T-helper 2 cell treated with Interferon-gamma antibody and Interleukin-4, amounts not matched to agents 5 μg/mL and 100 μg/mL, for 36 hours (primary cell): Measurements from ENCODE around the gene NPR1.
"Not testable (repeated sequence)": the region's sequence is repeated elsewhere in the genome, so short reads cannot be mapped to it uniquely, and the experiment has no call there.

Source experiments
- DNase-seq: peaks from one replicate; pipeline ENCODE4 v3.0.0; 2021; ENCODE audit warnings: low spot score
- H3K27ac Mint-ChIP-seq: one replicate; pipeline ENCODE4 v1.8.0; 2021; ENCODE audit warnings: mild to moderate bottlenecking, mixed read lengths
- H3K27me3 Mint-ChIP-seq: one replicate; pipeline ENCODE4 v1.8.0; 2021; ENCODE audit warnings: low read depth, mixed read lengths
- H3K36me3 Mint-ChIP-seq: one replicate; pipeline ENCODE4 v1.8.0; 2021; ENCODE audit warnings: low read depth, mixed read lengths
- H3K4me1 Mint-ChIP-seq: one replicate; pipeline ENCODE4 v1.8.0; 2021; ENCODE audit warnings: low read depth, mixed read lengths
- H3K4me3 Mint-ChIP-seq: one replicate; pipeline ENCODE4 v1.8.0; 2022; ENCODE audit warnings: mild to moderate bottlenecking, moderate library complexity, mixed read lengths
- H3K9me3 Mint-ChIP-seq: one replicate; pipeline ENCODE4 v1.8.0; 2021; ENCODE audit warnings: mixed read lengths

The NPR1 gene

DNA sequence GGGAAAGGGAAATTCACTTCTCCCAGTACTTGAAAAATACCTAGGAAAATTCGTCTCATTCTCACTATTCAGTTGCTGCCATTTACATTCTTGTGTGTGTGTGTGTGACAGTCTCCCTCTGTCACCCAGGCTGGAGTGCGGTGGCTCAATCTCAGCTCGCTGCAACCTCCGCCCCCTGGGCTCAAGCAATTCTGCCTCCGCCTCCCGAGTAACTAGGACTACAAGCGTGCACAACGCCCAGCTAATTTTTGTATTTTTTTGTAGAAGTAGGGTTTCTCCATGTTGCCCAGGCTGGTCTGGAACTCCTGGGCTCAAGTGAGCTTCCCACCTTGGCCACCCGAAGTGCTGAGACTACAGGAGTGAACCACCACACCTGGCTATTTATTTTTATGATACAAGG, 18.8 kb upstream of the NPR1 start:
- Mint-ChIP-seq H3K27ac (peak overlapping the region; percentile 87), H3K4me1 (peaks cover 12% of the 10 kb centered on the region), H3K36me3 (peaks cover 34% of the 10 kb centered on the region), H3K4me3 (peak overlapping the region; percentile 97), H3K9me3 (no peaks in the 10 kb centered on the region), H3K27me3 (no peaks in the 10 kb centered on the region)
- no peak for DNase-seq

DNA sequence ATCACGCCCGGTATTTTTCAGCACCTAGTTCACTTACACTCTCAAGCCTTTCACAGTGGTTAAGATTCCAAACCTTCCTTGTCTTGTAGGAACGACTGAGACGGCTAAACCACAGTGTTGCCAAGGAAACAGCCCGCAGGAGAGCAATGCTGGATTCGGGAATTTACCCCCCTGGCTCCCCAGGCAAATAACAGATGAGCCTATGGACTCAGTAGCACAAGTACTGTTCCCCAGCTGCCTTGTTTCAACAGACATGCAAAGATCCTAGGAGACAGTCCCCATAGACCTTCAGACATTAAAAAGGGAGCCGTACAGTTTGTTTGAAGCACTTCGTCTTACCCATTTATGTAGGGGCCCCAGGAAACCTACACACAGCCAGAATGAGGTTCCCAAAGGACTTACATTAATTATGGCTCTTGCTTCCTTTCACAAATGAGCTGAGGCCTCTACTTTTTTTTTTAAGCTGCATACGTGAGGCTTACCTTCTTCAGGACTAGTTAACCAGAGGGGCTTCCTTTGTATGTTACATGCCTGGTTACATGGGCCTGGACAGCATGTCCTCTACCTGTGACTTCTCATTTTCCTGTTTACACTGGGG, 17.3 kb upstream of the NPR1 start:
- Mint-ChIP-seq H3K4me3 (no peak overlapping the region), H3K4me1 (peaks cover 14% of the 10 kb centered on the region), H3K27me3 (no peaks in the 10 kb centered on the region), H3K27ac (peak overlapping the region; percentile 31), H3K9me3 (no peaks in the 10 kb centered on the region), H3K36me3 (peaks cover 48% of the 10 kb centered on the region)
- no peak for DNase-seq

DNA sequence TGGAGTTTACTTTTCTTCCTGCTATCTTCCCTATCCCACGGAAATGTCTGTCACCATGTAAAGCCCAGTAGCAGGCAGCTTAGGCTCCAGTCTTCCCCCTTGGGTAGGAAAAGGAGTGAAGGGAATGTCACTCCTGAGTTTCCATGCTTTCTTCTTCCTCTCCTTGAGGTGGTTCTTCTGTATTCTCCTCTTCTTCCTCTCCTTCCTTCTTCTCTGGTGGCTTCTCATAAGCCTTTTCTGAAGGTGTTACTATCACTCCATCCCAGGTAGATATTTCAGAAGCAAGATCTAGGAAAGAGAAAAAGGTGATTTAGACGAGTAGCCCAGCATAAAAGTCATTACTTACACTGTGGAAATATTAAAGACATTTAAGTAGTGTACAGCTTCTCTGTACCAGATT, 16.2 kb upstream of the NPR1 start:
- no peaks in the 10 kb centered on the region for H3K9me3 Mint-ChIP-seq
- no peak overlapping the region for H3K4me3 Mint-ChIP-seq
- H3K27me3 Mint-ChIP-seq: no peaks in the 10 kb centered on the region
- peaks cover 14% of the 10 kb centered on the region for H3K4me1 Mint-ChIP-seq
- no peak overlapping the region for H3K27ac Mint-ChIP-seq
- H3K36me3 Mint-ChIP-seq: peaks cover 58% of the 10 kb centered on the region
- DNase-seq: no peak

DNA sequence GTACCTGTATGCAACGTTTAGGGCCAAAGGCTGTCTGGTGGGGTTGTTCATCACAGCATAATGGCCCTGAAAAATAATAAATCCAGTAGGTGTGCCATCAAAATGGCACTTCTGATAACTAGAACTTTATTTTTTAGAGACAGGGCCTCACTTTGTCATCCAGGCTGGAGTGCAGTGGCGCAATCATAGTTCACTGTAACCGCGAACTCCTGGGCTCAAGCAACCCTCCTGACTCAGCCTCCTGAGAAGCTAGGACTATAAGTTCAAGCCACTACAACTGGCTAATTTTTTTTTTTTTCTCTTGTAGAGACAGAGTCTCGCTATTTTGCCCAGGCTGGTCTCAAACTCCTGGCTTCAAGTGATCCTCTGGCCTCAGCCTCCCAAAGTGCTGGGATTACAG, 15.3 kb upstream of the NPR1 start:
- Mint-ChIP-seq H3K4me1 (peaks cover 19% of the 10 kb centered on the region), H3K9me3 (no peaks in the 10 kb centered on the region), H3K27ac (no peak overlapping the region), H3K36me3 (peaks cover 67% of the 10 kb centered on the region), H3K4me3 (no peak overlapping the region), H3K27me3 (no peaks in the 10 kb centered on the region)
- DNase-seq: no peak

DNA sequence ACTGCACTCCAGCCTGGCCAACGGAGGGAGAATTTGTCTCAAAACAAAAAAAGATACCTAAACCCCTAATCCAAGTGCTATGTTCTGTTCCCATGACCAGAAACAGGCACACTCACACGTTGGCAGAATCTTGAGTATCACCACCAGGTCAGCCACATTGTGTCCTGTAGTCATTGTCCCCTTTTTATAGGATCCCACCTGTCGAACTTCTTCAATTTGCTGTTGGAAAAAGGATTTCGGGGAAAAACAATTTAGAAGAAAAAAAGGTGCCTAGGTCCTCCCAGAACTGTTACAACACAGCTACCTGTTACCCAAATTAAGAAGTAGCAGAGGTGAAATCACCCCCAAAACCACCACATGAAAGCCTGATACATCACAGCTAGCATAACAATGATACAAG, 11.0 kb upstream of the NPR1 start:
- DNase-seq: no peak
- Mint-ChIP-seq H3K27ac (no peak overlapping the region), H3K36me3 (peaks cover 67% of the 10 kb centered on the region), H3K9me3 (no peaks in the 10 kb centered on the region), H3K4me3 (peak overlapping the region; percentile 29), H3K27me3 (no peaks in the 10 kb centered on the region), H3K4me1 (peaks cover 22% of the 10 kb centered on the region)

DNA sequence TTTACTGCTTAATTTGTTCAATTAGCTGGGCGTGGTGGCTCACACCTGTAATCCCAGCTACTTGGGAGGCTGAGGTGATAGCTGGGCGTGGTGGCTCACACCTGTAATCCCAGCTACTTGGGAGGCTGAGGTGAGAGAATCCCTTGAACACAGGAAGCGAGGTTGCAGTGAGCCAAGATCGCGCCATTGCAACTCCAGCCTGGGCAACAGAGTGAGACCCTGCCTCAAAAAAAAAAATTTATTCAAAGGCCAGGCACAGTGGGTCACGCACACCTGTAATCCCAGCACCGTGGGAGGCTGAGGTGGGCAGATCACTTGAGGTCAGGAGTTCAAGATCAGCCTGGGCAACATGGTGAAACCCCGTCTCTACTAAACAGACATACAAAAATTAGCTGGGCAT, 9.8 kb upstream of the NPR1 start:
- not testable (repeated sequence) for DNase-seq, H3K27ac Mint-ChIP-seq, H3K27me3 Mint-ChIP-seq, H3K9me3 Mint-ChIP-seq
- peaks cover 24% of the 10 kb centered on the region for H3K4me1 Mint-ChIP-seq
- H3K4me3 Mint-ChIP-seq: peak overlapping the region; percentile 74
- peaks cover 58% of the 10 kb centered on the region for H3K36me3 Mint-ChIP-seq

DNA sequence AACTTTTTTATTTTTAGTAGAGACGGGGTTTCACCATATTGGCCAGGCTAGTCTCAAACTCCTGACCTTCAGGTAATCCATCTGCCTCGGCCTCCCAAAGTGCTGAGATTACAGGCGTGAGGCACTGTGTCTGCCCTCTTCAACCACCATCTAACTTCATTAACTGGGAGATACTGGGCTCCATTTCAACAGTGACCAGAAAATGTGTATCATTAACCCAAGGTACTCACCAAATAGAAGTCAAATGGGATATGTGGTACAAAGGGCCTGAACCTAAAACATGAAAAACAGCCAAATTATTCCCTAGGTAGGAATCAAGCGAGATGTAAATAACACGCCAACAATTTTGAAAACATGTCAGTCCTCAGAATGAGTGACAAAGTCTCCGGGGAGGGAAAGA, 8.9 kb upstream of the NPR1 start:
- Mint-ChIP-seq H3K27ac (no peak overlapping the region), H3K4me3 (no peak overlapping the region), H3K4me1 (peaks cover 24% of the 10 kb centered on the region), H3K9me3 (no peaks in the 10 kb centered on the region), H3K36me3 (peaks cover 50% of the 10 kb centered on the region), H3K27me3 (no peaks in the 10 kb centered on the region)
- no peak for DNase-seq

DNA sequence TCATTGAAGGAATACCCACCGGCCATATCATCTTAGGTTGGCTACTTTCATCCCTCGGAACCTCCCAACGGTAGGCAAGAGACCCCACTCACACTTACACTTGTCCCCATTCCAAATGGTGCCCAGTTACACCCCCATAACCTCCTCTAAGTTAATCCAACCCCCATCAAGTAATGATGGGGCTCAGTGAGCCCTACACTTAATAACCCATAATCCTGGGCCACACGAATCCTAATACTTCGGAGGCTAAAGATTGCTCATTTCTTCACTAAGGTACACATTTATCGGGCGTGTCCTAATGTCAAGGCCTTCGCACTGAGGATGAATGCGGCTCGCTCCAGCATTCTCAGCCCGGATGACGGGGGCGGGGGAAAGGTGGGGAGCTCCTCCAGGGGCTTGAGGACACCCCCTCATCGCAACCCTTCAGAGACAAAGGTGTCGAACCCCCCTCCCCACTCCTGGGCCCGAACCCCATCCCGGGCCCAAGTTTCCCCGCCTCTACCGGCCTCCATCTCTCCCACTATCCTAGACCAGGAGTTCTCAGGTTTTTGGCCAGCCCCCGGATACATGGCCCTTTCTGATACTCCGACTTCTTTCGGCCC, 8.1 kb upstream of the NPR1 start:
- Mint-ChIP-seq H3K4me3 (no peak overlapping the region), H3K9me3 (no peaks in the 10 kb centered on the region), H3K27ac (no peak overlapping the region), H3K27me3 (no peaks in the 10 kb centered on the region), H3K4me1 (peaks cover 24% of the 10 kb centered on the region), H3K36me3 (peaks cover 42% of the 10 kb centered on the region)
- no peak for DNase-seq

DNA sequence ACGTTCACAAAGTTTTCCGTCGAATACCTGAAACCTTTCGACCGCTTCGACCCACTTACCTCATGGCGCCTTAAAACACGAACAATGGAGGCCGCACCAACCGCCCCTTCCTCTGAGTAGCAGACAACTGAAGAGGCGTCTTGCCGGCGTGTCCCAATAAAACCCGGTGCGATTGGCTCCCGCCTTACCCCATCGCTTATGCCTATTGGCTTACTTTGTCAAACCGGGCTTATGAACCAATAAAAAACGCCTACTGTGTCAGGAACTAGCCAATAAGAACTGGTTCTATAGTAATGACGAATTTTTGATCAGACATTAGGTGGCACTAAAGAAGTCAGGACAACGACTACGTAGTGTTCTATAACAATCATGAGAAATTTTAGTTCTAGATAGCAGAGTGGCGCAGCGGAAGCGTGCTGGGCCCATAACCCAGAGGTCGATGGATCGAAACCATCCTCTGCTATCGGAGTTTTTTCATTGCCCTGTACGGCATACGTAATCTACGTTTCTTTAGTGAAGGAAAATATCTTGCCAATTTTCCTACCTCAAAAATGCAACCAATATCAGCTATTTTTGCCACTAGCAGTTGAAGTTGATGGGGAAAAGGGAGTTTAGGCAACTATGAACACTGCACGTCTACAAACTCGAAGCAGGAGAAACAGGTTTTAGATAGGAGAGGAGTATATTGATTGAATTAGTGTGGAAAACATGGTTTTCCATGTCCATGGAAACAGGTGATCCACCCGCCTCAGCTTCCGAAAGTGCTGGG, 7.4 kb upstream of the NPR1 start, which contains the start of gene ILF2:
Gene ILF2 (minus strand): TSS at position 135 of the 769 bp plus-strand sequence. CDS start 71 bp downstream, at position 64.
- peak; percentile 96 for DNase-seq
- Mint-ChIP-seq H3K4me3 (no peak within 1 kb of the TSS), H3K27ac (no peak within 1 kb of the TSS), H3K4me1 (peaks cover 22% of the 10 kb centered on the region), H3K9me3 (no peaks in the 10 kb centered on the region), H3K27me3 (no peaks in the 10 kb centered on the region), H3K36me3 (peaks cover 36% of the 10 kb centered on the region)

DNA sequence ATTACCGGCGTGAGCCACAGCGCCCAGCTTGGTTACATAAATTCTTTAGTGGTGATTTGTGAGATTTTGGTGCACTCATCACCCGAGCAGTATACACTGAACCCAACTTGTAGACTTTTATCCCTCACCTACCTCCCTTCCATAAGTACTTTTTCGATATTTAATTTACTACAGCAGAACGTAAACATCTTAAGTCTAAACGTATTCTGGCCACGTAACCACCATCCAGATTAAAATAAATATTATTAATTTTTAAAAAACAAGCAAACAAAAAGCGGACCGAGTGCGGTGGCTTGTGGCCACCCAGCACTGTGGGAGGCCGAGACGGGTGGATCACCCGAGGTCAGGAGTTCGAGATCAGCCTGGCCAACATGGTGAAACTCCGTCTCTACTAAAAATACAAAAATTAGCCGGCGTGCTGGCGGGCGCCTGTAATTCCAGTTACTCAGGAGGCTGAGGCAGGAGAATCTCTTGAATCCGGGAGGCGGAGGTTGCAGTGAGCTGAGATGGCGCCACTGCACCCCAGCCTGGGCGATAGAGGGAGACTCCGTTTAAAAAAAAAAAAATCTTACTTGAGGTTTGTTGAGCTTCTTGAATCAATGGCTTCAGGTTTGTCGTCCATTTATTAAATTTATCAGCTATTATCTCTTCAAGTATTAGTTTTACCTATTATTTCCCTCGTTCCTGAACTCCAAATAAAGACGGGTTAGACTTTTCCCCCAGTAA, 6.7 kb upstream of the NPR1 start:
- Mint-ChIP-seq H3K36me3 (peaks cover 30% of the 10 kb centered on the region), H3K4me1 (peaks cover 22% of the 10 kb centered on the region)
- H3K27me3 Mint-ChIP-seq, H3K4me3 Mint-ChIP-seq, H3K27ac Mint-ChIP-seq, H3K9me3 Mint-ChIP-seq: not testable (repeated sequence)
- DNase-seq: peak; percentile 54

DNA sequence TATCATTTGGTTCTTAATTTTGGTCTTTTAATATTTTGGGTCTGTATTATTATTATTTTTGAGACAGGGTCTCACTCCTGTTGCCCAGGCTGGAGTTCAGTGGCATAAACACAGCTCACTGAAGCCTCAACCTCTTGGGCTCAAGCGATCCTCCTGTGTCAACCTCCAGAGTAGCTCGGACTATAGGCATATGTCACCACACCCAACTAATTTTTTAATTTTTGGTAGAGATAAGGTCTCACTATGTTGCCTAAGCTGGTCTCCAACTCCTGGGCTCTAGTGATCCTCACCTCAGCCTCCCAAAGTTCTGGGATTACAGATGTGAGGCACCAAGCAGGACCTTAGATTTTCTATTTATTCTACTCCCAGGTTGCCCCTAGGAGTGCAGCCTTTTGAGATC, 5.0 kb upstream of the NPR1 start:
- DNase-seq: no peak
- H3K4me3 Mint-ChIP-seq: no peak overlapping the region
- peak overlapping the region; percentile 28 for H3K27ac Mint-ChIP-seq
- H3K36me3 Mint-ChIP-seq: peaks cover 12% of the 10 kb centered on the region
- peaks cover 20% of the 10 kb centered on the region for H3K27me3 Mint-ChIP-seq
- H3K9me3 Mint-ChIP-seq: no peaks in the 10 kb centered on the region
- peaks cover 24% of the 10 kb centered on the region for H3K4me1 Mint-ChIP-seq

DNA sequence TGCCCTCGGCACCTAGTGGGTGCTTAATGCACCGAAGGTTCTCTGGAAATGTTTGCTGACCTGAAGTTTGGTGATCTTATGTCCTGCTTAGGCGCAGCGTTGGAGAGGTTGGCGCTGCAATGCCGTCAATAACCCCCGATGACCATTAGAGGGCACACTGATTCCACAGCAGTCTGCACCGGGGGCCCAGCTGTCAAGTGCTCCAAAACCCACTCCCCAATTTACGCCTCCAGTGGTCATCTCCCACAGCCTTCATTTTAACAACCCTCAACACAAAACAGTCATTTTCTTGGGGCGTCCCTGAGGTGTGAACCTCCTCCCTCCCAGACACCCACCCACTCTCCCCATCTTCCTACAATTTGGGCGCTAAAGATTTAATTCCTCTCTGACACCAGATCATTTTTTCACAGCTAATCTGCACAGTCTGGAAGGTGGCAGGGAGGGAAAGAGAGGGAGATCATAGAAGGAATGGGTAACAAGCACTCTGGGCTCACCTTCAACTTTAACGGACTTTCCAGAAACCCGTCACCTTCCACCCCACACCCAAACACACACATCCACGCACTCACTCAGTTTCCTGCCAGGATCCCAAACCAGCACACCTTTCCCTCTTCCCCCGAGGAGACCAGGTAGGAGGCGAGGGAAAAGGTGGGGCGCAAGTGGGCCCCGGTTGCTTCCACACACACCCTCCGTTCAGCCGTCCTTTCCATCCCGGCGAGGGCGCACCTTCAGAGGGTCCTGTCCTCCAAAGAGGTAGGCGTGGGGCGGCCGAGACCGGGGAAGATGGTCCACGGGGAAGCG, 570 bp upstream of the NPR1 start:
- Mint-ChIP-seq H3K27ac (no peak overlapping the region), H3K27me3 (peaks cover 51% of the 10 kb centered on the region), H3K9me3 (no peaks in the 10 kb centered on the region)

DNA sequence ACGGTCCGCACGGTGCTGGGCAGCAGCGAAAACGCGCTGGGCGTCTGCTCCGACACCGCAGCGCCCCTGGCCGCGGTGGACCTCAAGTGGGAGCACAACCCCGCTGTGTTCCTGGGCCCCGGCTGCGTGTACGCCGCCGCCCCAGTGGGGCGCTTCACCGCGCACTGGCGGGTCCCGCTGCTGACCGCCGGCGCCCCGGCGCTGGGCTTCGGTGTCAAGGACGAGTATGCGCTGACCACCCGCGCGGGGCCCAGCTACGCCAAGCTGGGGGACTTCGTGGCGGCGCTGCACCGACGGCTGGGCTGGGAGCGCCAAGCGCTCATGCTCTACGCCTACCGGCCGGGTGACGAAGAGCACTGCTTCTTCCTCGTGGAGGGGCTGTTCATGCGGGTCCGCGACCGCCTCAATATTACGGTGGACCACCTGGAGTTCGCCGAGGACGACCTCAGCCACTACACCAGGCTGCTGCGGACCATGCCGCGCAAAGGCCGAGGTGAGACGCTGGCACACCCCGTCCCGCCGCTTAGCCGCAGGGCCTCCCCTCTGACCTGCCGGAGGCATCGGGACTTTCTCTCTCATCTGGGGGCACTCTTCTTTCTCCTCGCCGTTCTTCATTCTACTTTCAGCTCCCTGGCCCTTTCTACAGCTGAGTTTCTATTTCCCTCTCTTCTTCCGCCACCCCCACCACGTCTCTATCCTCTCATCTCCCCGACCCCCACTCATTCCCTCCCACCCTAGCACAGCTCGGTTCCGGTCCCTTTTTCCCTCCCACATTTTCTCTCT, 1.0 kb downstream of the NPR1 start:
- Mint-ChIP-seq H3K36me3 (no peaks in the 10 kb centered on the region), H3K9me3 (no peaks in the 10 kb centered on the region), H3K4me3 (peak overlapping the region; percentile 68), H3K27me3 (peaks cover 61% of the 10 kb centered on the region), H3K27ac (no peak overlapping the region), H3K4me1 (peaks cover 20% of the 10 kb centered on the region)
- no peak for DNase-seq

More for the DNA sequence above, 570 bp upstream of the NPR1 start:
- Mint-ChIP-seq H3K4me3 (peak overlapping the region; percentile 68), H3K36me3 (no peaks in the 10 kb centered on the region), H3K4me1 (peaks cover 22% of the 10 kb centered on the region)
- DNase-seq: peak; percentile 31
